Measurements from ENCODE around the gene RMDN2. TPM values are rescaled to one million over a fixed set of nuclear protein-coding genes. Genes with fewer than 3 reads are reported as not detected.

Gene RMDN2
- total and polyA plus RNA-seq, 10 of the 15 experiments (the other 5 are each of a cell fraction or from before 2014, with no cell fraction given), result 2.6 to 12.4 (median 9.2) TPM

DNA sequence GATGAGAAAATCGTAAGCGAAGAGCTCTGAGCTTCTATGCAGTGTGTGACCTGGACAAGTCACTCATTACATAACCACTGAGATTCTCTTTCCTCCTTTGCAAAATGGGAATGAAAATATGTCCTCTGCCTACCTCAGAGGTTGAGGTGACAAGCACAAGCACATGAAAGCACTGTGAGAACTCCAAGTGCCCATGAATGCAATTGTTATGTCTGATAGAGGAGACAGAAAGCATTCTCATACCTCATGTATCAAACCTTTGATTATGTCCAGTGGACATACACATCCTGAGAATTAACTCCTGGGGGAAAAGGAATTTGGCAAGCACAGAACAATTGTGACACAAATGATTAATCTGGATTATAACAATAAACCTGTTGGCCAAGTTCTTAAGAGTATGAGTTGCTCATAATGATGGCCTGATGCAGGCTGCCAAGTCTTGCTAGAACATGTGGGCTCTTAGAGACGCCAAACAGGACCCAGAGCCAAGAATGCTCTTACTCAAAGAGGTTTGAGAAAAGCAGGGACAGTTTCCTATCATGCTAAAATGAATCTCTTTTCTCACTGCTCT, 8.5 kb upstream of the RMDN2 start (continued):
- TF ChIP-seq, protein P1, sequence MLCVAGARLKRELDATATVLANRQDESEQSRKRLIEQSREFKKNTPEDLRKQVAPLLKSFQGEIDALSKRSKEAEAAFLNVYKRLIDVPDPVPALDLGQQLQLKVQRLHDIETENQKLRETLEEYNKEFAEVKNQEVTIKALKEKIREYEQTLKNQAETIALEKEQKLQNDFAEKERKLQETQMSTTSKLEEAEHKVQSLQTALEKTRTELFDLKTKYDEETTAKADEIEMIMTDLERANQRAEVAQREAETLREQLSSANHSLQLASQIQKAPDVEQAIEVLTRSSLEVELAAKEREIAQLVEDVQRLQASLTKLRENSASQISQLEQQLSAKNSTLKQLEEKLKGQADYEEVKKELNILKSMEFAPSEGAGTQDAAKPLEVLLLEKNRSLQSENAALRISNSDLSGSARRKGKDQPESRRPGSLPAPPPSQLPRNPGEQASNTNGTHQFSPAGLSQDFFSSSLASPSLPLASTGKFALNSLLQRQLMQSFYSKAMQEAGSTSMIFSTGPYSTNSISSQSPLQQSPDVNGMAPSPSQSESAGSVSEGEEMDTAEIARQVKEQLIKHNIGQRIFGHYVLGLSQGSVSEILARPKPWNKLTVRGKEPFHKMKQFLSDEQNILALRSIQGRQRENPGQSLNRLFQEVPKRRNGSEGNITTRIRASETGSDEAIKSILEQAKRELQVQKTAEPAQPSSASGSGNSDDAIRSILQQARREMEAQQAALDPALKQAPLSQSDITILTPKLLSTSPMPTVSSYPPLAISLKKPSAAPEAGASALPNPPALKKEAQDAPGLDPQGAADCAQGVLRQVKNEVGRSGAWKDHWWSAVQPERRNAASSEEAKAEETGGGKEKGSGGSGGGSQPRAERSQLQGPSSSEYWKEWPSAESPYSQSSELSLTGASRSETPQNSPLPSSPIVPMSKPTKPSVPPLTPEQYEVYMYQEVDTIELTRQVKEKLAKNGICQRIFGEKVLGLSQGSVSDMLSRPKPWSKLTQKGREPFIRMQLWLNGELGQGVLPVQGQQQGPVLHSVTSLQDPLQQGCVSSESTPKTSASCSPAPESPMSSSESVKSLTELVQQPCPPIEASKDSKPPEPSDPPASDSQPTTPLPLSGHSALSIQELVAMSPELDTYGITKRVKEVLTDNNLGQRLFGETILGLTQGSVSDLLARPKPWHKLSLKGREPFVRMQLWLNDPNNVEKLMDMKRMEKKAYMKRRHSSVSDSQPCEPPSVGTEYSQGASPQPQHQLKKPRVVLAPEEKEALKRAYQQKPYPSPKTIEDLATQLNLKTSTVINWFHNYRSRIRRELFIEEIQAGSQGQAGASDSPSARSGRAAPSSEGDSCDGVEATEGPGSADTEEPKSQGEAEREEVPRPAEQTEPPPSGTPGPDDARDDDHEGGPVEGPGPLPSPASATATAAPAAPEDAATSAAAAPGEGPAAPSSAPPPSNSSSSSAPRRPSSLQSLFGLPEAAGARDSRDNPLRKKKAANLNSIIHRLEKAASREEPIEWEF (IDR thresholded peaks at IDR 0.05; ENCODE audit: insufficient replicate concordance, low read depth, low read length), result no peak
- TF ChIP-seq SIX5 (IDR thresholded peaks at IDR 0.05; ENCODE audit: low read depth, low read length, severe bottlenecking) (no peak), SMC3 (IDR thresholded peaks at IDR 0.05; ENCODE audit: borderline replicate concordance, low read length) (no peak), RBBP5 (conservative IDR thresholded peaks at IDR 0.05) (no peak), RUNX3 (IDR thresholded peaks at IDR 0.05; ENCODE audit: low read length) (no peak), CHD2 (IDR thresholded peaks at IDR 0.05; ENCODE audit: borderline replicate concordance, low read depth, low read length) (no peak), TCF7 (IDR thresholded peaks at IDR 0.05; ENCODE audit: borderline replicate concordance) (no peak), FOXM1 (IDR thresholded peaks at IDR 0.05; ENCODE audit: low read depth, low read length) (no peak), WRNIP1 (IDR thresholded peaks at IDR 0.05; ENCODE audit: borderline replicate concordance, low read depth, low read length) (no peak), POLR2AphosphoS5 (IDR thresholded peaks at IDR 0.05; ENCODE audit: low read length) (no peak), MTA3 (IDR thresholded peaks at IDR 0.05; ENCODE audit: borderline replicate concordance, low read length) (no peak), BHLHE40 (IDR thresholded peaks at IDR 0.05; ENCODE audit: borderline replicate concordance in 1 of 2, low read depth in 2 of 2, low read length in 1 of 2) (no peak)
- TF ChIP-seq, protein P2, sequence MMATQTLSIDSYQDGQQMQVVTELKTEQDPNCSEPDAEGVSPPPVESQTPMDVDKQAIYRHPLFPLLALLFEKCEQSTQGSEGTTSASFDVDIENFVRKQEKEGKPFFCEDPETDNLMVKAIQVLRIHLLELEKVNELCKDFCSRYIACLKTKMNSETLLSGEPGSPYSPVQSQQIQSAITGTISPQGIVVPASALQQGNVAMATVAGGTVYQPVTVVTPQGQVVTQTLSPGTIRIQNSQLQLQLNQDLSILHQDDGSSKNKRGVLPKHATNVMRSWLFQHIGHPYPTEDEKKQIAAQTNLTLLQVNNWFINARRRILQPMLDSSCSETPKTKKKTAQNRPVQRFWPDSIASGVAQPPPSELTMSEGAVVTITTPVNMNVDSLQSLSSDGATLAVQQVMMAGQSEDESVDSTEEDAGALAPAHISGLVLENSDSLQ (IDR thresholded peaks at IDR 0.05), result no peak
